H1 (cell line): ENCODE measurements around the gene TRPC4.

Source experiments
- ATF3 ChIP-seq: IDR thresholded peaks from 2 replicates; pipeline ENCODE4 v1.6.1; 2011; ENCODE audit warnings: low read depth, mild to moderate bottlenecking, low read length; ENCODE audit not compliant: insufficient read depth
- BACH1 ChIP-seq: IDR thresholded peaks from 2 replicates; pipeline ENCODE4 v1.6.1; 2012; ENCODE audit warnings: low read length, improper control_type of control experiment
- CHD2 ChIP-seq: IDR thresholded peaks from 2 replicates; pipeline ENCODE4 v1.6.1; 2012; ENCODE audit warnings: low read length, improper control_type of control experiment
- CTCF ChIP-seq, 3 experiments: IDR thresholded peaks; 1 replicate in 2 of 3; 2 replicates in 1 of 3; pipeline versions ENCODE4 v1.5.1 to v1.6.1; 2011; ENCODE audit warnings: low read length in 3 of 3, mild to moderate bottlenecking in 3 of 3, inconsistent platforms in 2 of 3, low read depth in 1 of 3, moderate library complexity in 1 of 3; ENCODE audit not compliant: insufficient read depth in 1 of 3; ENCODE audit errors: control extremely low read depth in 1 of 3
- EGR1 ChIP-seq: IDR thresholded peaks from 2 replicates; pipeline ENCODE4 v1.6.1; 2011; ENCODE audit warnings: low read depth, low read length, borderline replicate concordance
- EP300 ChIP-seq, 2 experiments: IDR thresholded peaks; 1 replicate in 1 of 2; 2 replicates in 1 of 2; pipeline ENCODE4 v1.6.1; 2011 to 2012; ENCODE audit warnings: low read depth in 2 of 2, low read length in 2 of 2, mild to moderate bottlenecking in 2 of 2, borderline replicate concordance in 1 of 2, inconsistent platforms in 1 of 2, moderate library complexity in 1 of 2
- EZH2 ChIP-seq: fragments of 200-600 bp; sonication (generic); IDR thresholded peaks from 2 replicates; pipeline ENCODE4 v1.7.1; 2012; ENCODE audit warnings: low read depth, mild to moderate bottlenecking, moderate library complexity, low read length, inconsistent platforms; ENCODE audit not compliant: severe bottlenecking
- JUND ChIP-seq: IDR thresholded peaks from 2 replicates; pipeline ENCODE4 v1.6.1; 2011; ENCODE audit warnings: mild to moderate bottlenecking, improper control_type of control experiment, low read length
- POLR2A ChIP-seq, 2 experiments: IDR thresholded peaks; 1 replicate in 1 of 2; 2 replicates in 1 of 2; pipeline ENCODE4 v1.6.1; 2011; ENCODE audit warnings: low read depth in 2 of 2, low read length in 2 of 2, mild to moderate bottlenecking in 2 of 2; ENCODE audit errors: control extremely low read depth in 1 of 2
- POLR2AphosphoS5 ChIP-seq: IDR thresholded peaks from 2 replicates; pipeline ENCODE4 v1.6.1; 2011; ENCODE audit warnings: low read depth, low read length
- SAP30 ChIP-seq: fragments of 300-600 bp; sonication (generic); IDR thresholded peaks from 2 replicates; pipeline ENCODE4 v1.7.1; 2012; ENCODE audit warnings: low read length, moderate library complexity, mild to moderate bottlenecking, inconsistent platforms; ENCODE audit not compliant: insufficient read depth, insufficient replicate concordance
- SRF ChIP-seq: IDR thresholded peaks from 2 replicates; pipeline ENCODE4 v1.6.1; 2011; ENCODE audit warnings: mild to moderate bottlenecking, low read depth, low read length, moderate library complexity

GRCh38 chr13:37701972-37702371, 167.6 kb downstream of the TRPC4 start:
- TF ChIP-seq CTCF (IDR thresholded peaks at IDR 0.05; ENCODE audit: control extremely low read depth in 1 of 3, insufficient read depth in 1 of 3, low read depth in 1 of 3, low read length in 3 of 3), result no peak
- TF ChIP-seq CHD2, result no peak
- no peak for TF ChIP-seq ATF3
- TF ChIP-seq EP300 (IDR thresholded peaks at IDR 0.05; ENCODE audit: borderline replicate concordance in 1 of 2, low read depth in 2 of 2, low read length in 2 of 2), result no peak
- no peak for TF ChIP-seq EZH2
- TF ChIP-seq EGR1, result no peak
- no peak for TF ChIP-seq POLR2AphosphoS5
- TF ChIP-seq SAP30, result no peak
- TF ChIP-seq JUND, result no peak
- no peak for TF ChIP-seq POLR2A (IDR thresholded peaks at IDR 0.05; ENCODE audit: control extremely low read depth in 1 of 2, low read depth in 2 of 2, low read length in 2 of 2)
- no peak for TF ChIP-seq BACH1
- TF ChIP-seq SRF, result no peak
